ENCODE data around the gene RFX2. TPM values are rescaled to one million over a fixed set of nuclear protein-coding genes. Genes with fewer than 3 reads are reported as not detected.

The RFX2 gene
- total and polyA plus RNA-seq, 9 of the 15 experiments (the other 6 are each of a cell fraction or from before 2014, with no cell fraction given): 3.6 to 18.7 (median 8.7) TPM

GRCh38 chr19:5984600-5984999, 125.7 kb downstream of the RFX2 start:
- no TSS peak for BruUV-seq (replicated peaks)
- Histone ChIP-seq H2AFZ (ENCODE audit: low read depth, low read length) (peak overlapping the region; percentile 89), H3K4me3 (no peak overlapping the region), H3K4me2 (ENCODE audit: insufficient read depth, low read length) (peak overlapping the region; percentile 69; the same call in 1 of the 2 replicates), H3K9me1 (ENCODE audit: control insufficient read depth, insufficient read depth, low read length) (no peaks in the 10 kb centered on the region), H3K27me3 (ENCODE audit: control insufficient read depth in 2 of 2, insufficient read depth in 2 of 2, low read length in 2 of 2) (no peaks in the 10 kb centered on the region), H3K27ac (ENCODE audit: extremely low read depth, low read depth, low read length) (peak overlapping the region; percentile 87), H3K4me1 (replicated peaks in 1 of 2; ENCODE audit: control insufficient read depth in 2 of 2, insufficient read depth in 2 of 2, low read length in 2 of 2) (peaks cover 39 to 41% of the 10 kb centered on the region in 2 experiments), H4K20me1 (replicated peaks; ENCODE audit: control insufficient read depth, insufficient read depth, low read length) (no peaks in the 10 kb centered on the region), H3K9me3 (replicated peaks; ENCODE audit: control insufficient read depth, insufficient read depth, low read depth, low read length) (no peaks in the 10 kb centered on the region), H3K9ac (ENCODE audit: insufficient read depth in 1 of 2, low read depth in 2 of 2, low read length in 2 of 2) (peak overlapping the region in 1 of 2 experiments; percentile 31; a peak in 1 of 4 replicates), H3K36me3 (ENCODE audit: control insufficient read depth, insufficient read depth, low read length) (peaks cover 9% of the 10 kb centered on the region; the same call in 1 of the 3 replicates), H3K79me2 (ENCODE audit: control insufficient read depth, insufficient read depth, low read length) (peaks cover 12% of the 10 kb centered on the region)
- intact Hi-C loops (cut with micrococcal nuclease) (loop anchor here (10.0 kb wide), 1 partner anchor 180 kb away; the partner anchor contains the start of gene NRTN), in situ Hi-C loops (cut with MboI) (no loop called here)
- CTCF ChIA-PET (ENCODE audit: low intra/inter-chr PET ratio): no interaction called here
- ATAC-seq (peak; percentile 24), FAIRE-seq (no peak), DNase-seq (ENCODE audit: extremely low read depth in 1 of 4, low spot score in 3 of 4) (peak in 2 of 4 experiments; percentile 52 to 56)
- POLR2A ChIA-PET: interaction anchor here (1.0 to 1.1 kb wide), 4 partner anchors 14 to 388 kb away, joined by 3 to 4 read pairs (median 4); partner anchors contain the start of genes ALKBH7 and DUS3L
- TF ChIP-seq SAP30 (IDR thresholded peaks at IDR 0.05; ENCODE audit: borderline replicate concordance, insufficient read depth, low read depth, low read length, poor library complexity, severe bottlenecking) (no peak), NFIC (IDR thresholded peaks at IDR 0.05) (peak; percentile 34; the same call in 1 of the 2 replicates), NFYB (IDR thresholded peaks at IDR 0.05; ENCODE audit: extremely low read depth, insufficient read length) (peak; percentile 36)
- WGBS (ENCODE audit: insufficient coverage, low coverage, missing lambda C conversion rate): 74% methylated on average over 4 of the region's 4 CpGs

- H3K27me3 ChIP-seq (ENCODE audit: control insufficient read depth in 2 of 2, insufficient read depth in 2 of 2, low read length in 2 of 2): no peaks in the 10 kb centered on the region; a peak in 1 of 5 replicates
- peaks cover 23% of the 10 kb centered on the region for H3K79me2 ChIP-seq (ENCODE audit: control insufficient read depth, insufficient read depth, low read length)
- DNase-seq (ENCODE audit: extremely low read depth in 1 of 4, low spot score in 3 of 4): peak in 1 of 4 experiments; percentile 30
- CTCF ChIA-PET (ENCODE audit: low intra/inter-chr PET ratio): no interaction called here
- WGBS (ENCODE audit: insufficient coverage, low coverage, missing lambda C conversion rate): 27% methylated on average over 14 of the region's 14 CpGs
- ATAC-seq: peak; percentile 14; the same call in 2 of the 3 replicates
- peak overlapping the region; percentile 56 for H3K4me2 ChIP-seq (ENCODE audit: insufficient read depth, low read length)
- BruUV-seq (replicated peaks): no TSS peak
- no peaks in the 10 kb centered on the region for H3K9me3 ChIP-seq (replicated peaks; ENCODE audit: control insufficient read depth, insufficient read depth, low read depth, low read length)
- peaks cover 34 to 47% of the 10 kb centered on the region in 2 experiments for H3K4me1 ChIP-seq (replicated peaks in 1 of 2; ENCODE audit: control insufficient read depth in 2 of 2, insufficient read depth in 2 of 2, low read length in 2 of 2)
- in situ Hi-C loops (cut with MboI) (no loop called here), intact Hi-C loops (cut with micrococcal nuclease) (loop anchor here (10.0 kb wide), 1 partner anchor 179 kb away; the partner anchor contains the start of gene NRTN)
- H3K9ac ChIP-seq (ENCODE audit: insufficient read depth in 1 of 2, low read depth in 2 of 2, low read length in 2 of 2): peak overlapping the region; percentile 55 to 66; a peak in 3 of 4 replicates
- H4K20me1 ChIP-seq (replicated peaks; ENCODE audit: control insufficient read depth, insufficient read depth, low read length): no peaks in the 10 kb centered on the region
- no peak for FAIRE-seq
- H3K36me3 ChIP-seq (ENCODE audit: control insufficient read depth, insufficient read depth, low read length): peaks cover 11% of the 10 kb centered on the region; the same call in 1 of the 3 replicates
- POLR2A ChIA-PET: interaction anchor here (0.7 to 1.3 kb wide), 3 partner anchors 15 to 182 kb away, joined by 3 to 6 read pairs (median 3); partner anchors contain the start of gene NDUFA11
- no peaks in the 10 kb centered on the region for H3K9me1 ChIP-seq (ENCODE audit: control insufficient read depth, insufficient read depth, low read length)
- peak overlapping the region; percentile 68 for H3K27ac ChIP-seq (ENCODE audit: extremely low read depth, low read depth, low read length)
- H3K4me3 ChIP-seq: no peak overlapping the region
- H2AFZ ChIP-seq (ENCODE audit: low read depth, low read length): peak overlapping the region; percentile 75
- 0 out of 2 replicates have a peak, but pooled peaks have one; percentile 7 for TF ChIP-seq CREM (IDR thresholded peaks at IDR 0.05; ENCODE audit: low read depth)
- no peak for TF ChIP-seq MAFG (tag; conservative IDR thresholded peaks at IDR 0.05)
- TF ChIP-seq RBFOX2 (IDR thresholded peaks at IDR 0.05; ENCODE audit: low read depth, low read length): peak; percentile 23; the same call in 1 of the 2 replicates
- TF ChIP-seq STAT6 (CRISPR knock-in tag; IDR thresholded peaks at IDR 0.05): no peak
- 0 out of 2 replicates have a peak, but pooled peaks have one; percentile 25 for TF ChIP-seq ZNF134 (CRISPR knock-in tag; conservative IDR thresholded peaks at IDR 0.05)
- TF ChIP-seq ZNF175 (CRISPR knock-in tag; IDR thresholded peaks at IDR 0.05; ENCODE audit: low read depth): peak; percentile 36; the same call in 1 of the 2 replicates
- TF ChIP-seq CEBPB (tag; IDR thresholded peaks at IDR 0.05): peak; percentile 93
Measured at GRCh38 chr19:5983367-5983955, 126.8 kb downstream of the RFX2 start.
